ENCODE results near the gene ABLIM2. TPM values are rescaled to one million over a fixed set of nuclear protein-coding genes. Genes with fewer than 3 reads are reported as not detected.

ABLIM2 gene
- total and polyA plus RNA-seq, 2 of the 4 experiments (the other 2 are of a cell fraction): under 0.01 to 0.10 TPM

- no peaks in the 10 kb centered on the region for H3K9me3 ChIP-seq (ENCODE audit: control insufficient read depth, insufficient read depth, low read length)
- no peak overlapping the region for H3K4me2 ChIP-seq (ENCODE audit: low read depth, low read length)
- in situ Hi-C loops (cut with MboI; ENCODE audit: low sequenced_read_pairs) (loop anchor here (10.0 kb wide), 1 partner anchor 215 kb away; no protein-coding TSS in a partner anchor), intact Hi-C loops (cut with micrococcal nuclease) (loop anchor here (10.0 kb wide), 1 partner anchor 785 kb away; the partner anchor contains the start of gene SORCS2), dilution Hi-C loops (cut with HindIII; ENCODE audit: low sequenced_read_pairs, unreplicated experiment) (no loop called here)
- H4K5ac ChIP-seq (ENCODE audit: low read depth, low read length): no peak overlapping the region; the same call in 1 of the 2 replicates
- H3K27me3 ChIP-seq (ENCODE audit: control insufficient read depth, insufficient read depth, low read length): no peaks in the 10 kb centered on the region
- peak overlapping the region; percentile 24; the same call in 1 of the 2 replicates for H3K14ac ChIP-seq (replicated peaks; ENCODE audit: low read depth, low read length)
- peak overlapping the region; percentile 70 for H4K91ac ChIP-seq (ENCODE audit: insufficient read depth, low read depth, low read length)
- H2BK120ac ChIP-seq (ENCODE audit: low read depth, low read length): peak overlapping the region; percentile 81
- peak overlapping the region; percentile 63 for H3K18ac ChIP-seq (ENCODE audit: low read depth, low read length)
- BruUV-seq (replicated peaks): no TSS peak
- CTCF ChIA-PET: interaction anchor here (0.9 kb wide), 1 partner anchor 42 kb away, joined by 3 read pairs; no protein-coding TSS in a partner anchor
- 0 out of 2 replicates have a peak overlapping the region, but pooled peaks have one; percentile 33 for H3K23ac ChIP-seq (ENCODE audit: low read depth, low read length)
- DNase-seq (peak; percentile 71), ATAC-seq (ENCODE audit: low read depth) (peak; percentile 81)
- peaks cover 18% of the 10 kb centered on the region for H3K4me1 ChIP-seq (ENCODE audit: control insufficient read depth, insufficient read depth, low read length)
- peak overlapping the region; percentile 69 for H2BK20ac ChIP-seq (ENCODE audit: low read depth, low read length)
- no peak overlapping the region for H3K9ac ChIP-seq (ENCODE audit: low read depth, low read length)
- TF ChIP-seq NFE2L2 (IDR thresholded peaks at IDR 0.05; ENCODE audit: low read depth, low read length) (no peak), BHLHE40 (IDR thresholded peaks at IDR 0.05; ENCODE audit: low read depth, low read length) (no peak), MAZ (IDR thresholded peaks at IDR 0.05; ENCODE audit: borderline replicate concordance, low read depth, low read length) (peak; percentile 94), MXI1 (IDR thresholded peaks at IDR 0.05; ENCODE audit: borderline replicate concordance, low read depth, low read length) (no peak)
- H3K36me3 ChIP-seq (ENCODE audit: control insufficient read depth, insufficient read depth, low read length): no peaks in the 10 kb centered on the region
- peaks cover 8% of the 10 kb centered on the region for H3K9me1 ChIP-seq (ENCODE audit: insufficient read depth, low read length)
- H4K8ac ChIP-seq (ENCODE audit: low read depth in 2 of 2, low read length in 2 of 2): peak overlapping the region in 1 of 2 experiments; percentile 44; a peak in 3 of 4 replicates
- H3K79me1 ChIP-seq (ENCODE audit: low read depth in 1 of 2, low read length in 2 of 2): no peaks in the 10 kb centered on the region
- H2BK15ac ChIP-seq (ENCODE audit: low read depth, low read length): peak overlapping the region; percentile 76; the same call in 2 of the 3 replicates
- H3K56ac ChIP-seq (ENCODE audit: extremely low read depth, insufficient read depth, low read length): no peak overlapping the region
- peak overlapping the region; percentile 46 for H2BK5ac ChIP-seq (ENCODE audit: low read depth, low read length, poor library complexity, severe bottlenecking)
- no peak overlapping the region for H2AK5ac ChIP-seq (ENCODE audit: low read depth, low read length)
- WGBS, 2 experiments (ENCODE audit: extremely low coverage in 2 of 2, insufficient read length in 1 of 2): no CpG with 5 or more reads among the region's 2 CpGs
- POLR2A ChIA-PET (ENCODE audit: unreplicated experiment): no interaction called here
- no peak overlapping the region for H3K4me3 ChIP-seq (ENCODE audit: insufficient read depth, low read depth, low read length)
- peak overlapping the region; percentile 84; the same call in 1 of the 2 replicates for H3K4ac ChIP-seq (ENCODE audit: low read depth, low read length)
- H2AFZ ChIP-seq (replicated peaks; ENCODE audit: low read length, poor library complexity): peak overlapping the region; percentile 64
- H4K20me1 ChIP-seq (ENCODE audit: insufficient read depth, low read length): no peaks in the 10 kb centered on the region
- no peak overlapping the region for H2AK9ac ChIP-seq (replicated peaks; ENCODE audit: low read depth, low read length, poor library complexity)
- H3K27ac ChIP-seq (ENCODE audit: insufficient read depth, low read length): peak overlapping the region; percentile 29; the same call in 1 of the 2 replicates
Observed at GRCh38 chr4:7980036-7980435, 178.6 kb downstream of the ABLIM2 start.
